IMR-90 (cell line): Measurements from ENCODE around the gene SAMD10.

ENCODE experiments used
- BHLHE40 ChIP-seq: fragments of 150-350 bp; IDR thresholded peaks from 2 replicates; pipeline ENCODE4 v1.6.1; 2016; ENCODE audit warnings: mild to moderate bottlenecking, low read depth, low read length
- CEBPB ChIP-seq: IDR thresholded peaks from 2 replicates; pipeline ENCODE4 v1.6.1; 2012; ENCODE audit warnings: low read depth, low read length, improper control_type of control experiment
- CHD1 ChIP-seq: IDR thresholded peaks from 2 replicates; pipeline ENCODE4 v1.6.1; 2012; ENCODE audit warnings: low read depth, low read length, improper control_type of control experiment
- CTCF ChIP-seq: conservative IDR thresholded peaks from 2 replicates; pipeline ENCODE4 v1.5.1; 2012; ENCODE audit warnings: mild to moderate bottlenecking, low read depth, low read length, improper control_type of control experiment
- FOS ChIP-seq: fragments of 150-350 bp; IDR thresholded peaks from 2 replicates; pipeline ENCODE4 v1.6.1; 2016; ENCODE audit warnings: low read depth, low read length
- POLR2A ChIP-seq: IDR thresholded peaks from 2 replicates; pipeline ENCODE4 v1.6.1; 2012; ENCODE audit warnings: mild to moderate bottlenecking, low read depth, low read length
- RAD21 ChIP-seq: IDR thresholded peaks from 2 replicates; pipeline ENCODE4 v1.6.1; 2012; ENCODE audit warnings: low read length, improper control_type of control experiment
- RFX5 ChIP-seq: IDR thresholded peaks from 2 replicates; pipeline ENCODE4 v1.8.0; 2012; ENCODE audit warnings: low read depth, mild to moderate bottlenecking, low read length, moderate library complexity
- SMC3 ChIP-seq: fragments of 150-350 bp; IDR thresholded peaks from 2 replicates; pipeline ENCODE4 v1.6.1; 2016; ENCODE audit warnings: low read depth, mild to moderate bottlenecking, antibody characterized with exemption, low read length, moderate library complexity
- TF ChIP-seq, protein P1 (sequence below): fragments of 150-350 bp; IDR thresholded peaks from 2 replicates; pipeline ENCODE4 v1.6.1; 2016; ENCODE audit warnings: low read depth, mild to moderate bottlenecking, low read length, moderate library complexity, borderline replicate concordance
- TF ChIP-seq, protein P2 (sequence below): fragments of 150-350 bp; IDR thresholded peaks from 2 replicates; pipeline ENCODE4 v1.6.1; 2017; ENCODE audit warnings: mild to moderate bottlenecking, antibody characterized with exemption, low read length, low read depth

GRCh38 chr20:63934271-63935068 lies 45.0 kb downstream of the SAMD10 start:
- 0 out of 2 replicates have a peak, but pooled peaks have one; percentile 27 for TF ChIP-seq CTCF
- TF ChIP-seq BHLHE40 = no peak
- TF ChIP-seq FOS = no peak
- no peak for TF ChIP-seq CEBPB
- no peak for TF ChIP-seq RAD21
- TF ChIP-seq RFX5 = no peak
- no peak for TF ChIP-seq CHD1
- no peak; the same call in 1 of the 2 replicates for TF ChIP-seq SMC3
- no peak for TF ChIP-seq POLR2A
- TF ChIP-seq, protein P1, sequence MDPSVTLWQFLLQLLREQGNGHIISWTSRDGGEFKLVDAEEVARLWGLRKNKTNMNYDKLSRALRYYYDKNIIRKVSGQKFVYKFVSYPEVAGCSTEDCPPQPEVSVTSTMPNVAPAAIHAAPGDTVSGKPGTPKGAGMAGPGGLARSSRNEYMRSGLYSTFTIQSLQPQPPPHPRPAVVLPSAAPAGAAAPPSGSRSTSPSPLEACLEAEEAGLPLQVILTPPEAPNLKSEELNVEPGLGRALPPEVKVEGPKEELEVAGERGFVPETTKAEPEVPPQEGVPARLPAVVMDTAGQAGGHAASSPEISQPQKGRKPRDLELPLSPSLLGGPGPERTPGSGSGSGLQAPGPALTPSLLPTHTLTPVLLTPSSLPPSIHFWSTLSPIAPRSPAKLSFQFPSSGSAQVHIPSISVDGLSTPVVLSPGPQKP = no peak
- TF ChIP-seq, protein P2, sequence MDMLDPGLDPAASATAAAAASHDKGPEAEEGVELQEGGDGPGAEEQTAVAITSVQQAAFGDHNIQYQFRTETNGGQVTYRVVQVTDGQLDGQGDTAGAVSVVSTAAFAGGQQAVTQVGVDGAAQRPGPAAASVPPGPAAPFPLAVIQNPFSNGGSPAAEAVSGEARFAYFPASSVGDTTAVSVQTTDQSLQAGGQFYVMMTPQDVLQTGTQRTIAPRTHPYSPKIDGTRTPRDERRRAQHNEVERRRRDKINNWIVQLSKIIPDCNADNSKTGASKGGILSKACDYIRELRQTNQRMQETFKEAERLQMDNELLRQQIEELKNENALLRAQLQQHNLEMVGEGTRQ = no peak
